LoVo (cell line): ENCODE measurements around the gene NLRC5.
"Not testable (repeated sequence)": the region's sequence is repeated elsewhere in the genome, so short reads cannot be mapped to it uniquely, and the experiment has no call there.

Experiments used
- DNase-seq: peaks from one replicate; pipeline ENCODE4 v3.0.0-alpha.2; 2016; ENCODE audit warnings: low spot score

The NLRC5 gene

DNA sequence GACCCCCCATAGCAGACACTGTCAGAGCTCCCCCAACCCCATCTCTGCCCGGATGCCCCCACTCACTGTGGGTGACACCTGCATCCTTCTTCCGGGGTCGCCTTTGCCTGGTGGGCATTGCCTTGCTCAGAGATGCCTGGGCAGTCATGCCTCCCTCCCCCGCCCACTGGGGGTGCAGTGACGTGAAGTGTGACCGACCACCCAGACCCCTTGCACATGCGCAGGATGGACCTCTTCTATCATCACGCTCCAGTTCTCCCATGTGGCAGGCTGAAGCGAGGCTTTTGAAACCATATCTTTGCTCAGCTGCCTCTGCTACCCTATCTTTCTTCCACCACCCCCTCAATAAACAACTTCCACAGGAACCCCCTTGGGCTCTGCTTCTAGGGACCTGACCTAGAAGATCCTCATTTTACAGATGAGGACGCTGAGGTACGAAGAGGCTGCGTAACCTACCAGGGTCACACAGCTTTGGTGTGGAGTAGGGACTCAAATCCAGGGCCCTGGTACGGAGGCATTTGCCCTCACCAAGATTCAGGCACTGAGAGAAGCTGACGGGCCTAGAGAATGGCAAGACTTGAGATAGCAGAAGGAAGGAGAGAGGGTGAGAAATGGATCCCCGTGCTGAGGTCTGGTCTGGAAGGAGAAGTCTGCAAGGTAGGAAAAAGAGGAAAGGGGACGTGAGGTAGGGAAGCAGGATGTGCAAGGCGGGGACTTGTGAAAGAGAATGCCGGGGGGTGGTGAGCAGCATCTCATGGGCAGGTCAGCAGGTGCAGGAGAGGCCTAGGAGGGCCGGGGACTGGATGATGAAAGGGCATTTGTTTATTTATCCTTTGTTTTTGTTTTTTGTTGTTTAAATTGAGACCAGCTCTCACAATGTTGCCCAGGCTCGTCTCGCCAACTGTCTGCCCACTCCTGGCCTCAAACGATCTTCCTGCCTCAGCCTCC is 14.4 kb downstream of the NLRC5 start:
- no peak for DNase-seq

DNA sequence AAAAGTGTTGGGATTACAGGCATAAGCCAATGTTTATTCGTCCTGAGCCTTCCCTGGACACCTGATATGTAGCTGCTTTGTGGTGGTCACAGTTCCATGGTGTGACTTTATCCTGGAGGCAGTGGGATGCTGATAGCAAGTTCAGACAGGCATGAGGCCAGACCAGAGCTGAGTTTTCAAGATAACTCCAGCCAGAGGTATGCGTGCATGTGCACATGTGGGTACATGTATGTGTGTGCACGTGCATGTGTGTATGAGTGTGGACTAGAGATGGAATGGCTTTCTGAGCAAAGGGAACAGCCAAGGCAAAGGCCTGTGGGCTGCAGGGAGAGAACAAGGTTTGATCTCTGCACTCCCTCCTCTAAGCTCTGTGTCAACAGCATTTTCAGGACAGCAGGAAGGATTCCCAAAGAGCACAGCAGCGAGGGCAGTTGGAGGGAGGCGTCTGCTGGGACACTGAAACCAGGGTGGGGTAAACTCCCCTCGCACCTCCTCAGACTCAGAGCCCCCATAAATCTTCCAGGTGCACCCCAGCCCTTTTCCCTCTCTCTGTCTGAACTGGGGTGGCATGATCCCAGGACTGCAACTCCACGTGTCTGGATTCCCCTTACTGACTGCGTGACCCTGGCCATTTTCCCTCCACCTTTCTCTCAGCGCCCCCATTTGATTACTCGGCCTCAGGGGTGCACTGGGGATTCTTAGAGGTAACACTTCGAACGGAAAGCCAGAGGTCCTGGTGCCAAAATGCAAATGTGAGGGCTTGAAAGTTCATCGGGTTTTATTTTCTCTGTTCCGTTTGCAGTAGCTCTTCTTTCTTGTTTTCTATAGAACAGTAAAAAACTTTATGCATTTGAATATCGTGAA is 15.3 kb downstream of the NLRC5 start:
- DNase-seq, result no peak

DNA sequence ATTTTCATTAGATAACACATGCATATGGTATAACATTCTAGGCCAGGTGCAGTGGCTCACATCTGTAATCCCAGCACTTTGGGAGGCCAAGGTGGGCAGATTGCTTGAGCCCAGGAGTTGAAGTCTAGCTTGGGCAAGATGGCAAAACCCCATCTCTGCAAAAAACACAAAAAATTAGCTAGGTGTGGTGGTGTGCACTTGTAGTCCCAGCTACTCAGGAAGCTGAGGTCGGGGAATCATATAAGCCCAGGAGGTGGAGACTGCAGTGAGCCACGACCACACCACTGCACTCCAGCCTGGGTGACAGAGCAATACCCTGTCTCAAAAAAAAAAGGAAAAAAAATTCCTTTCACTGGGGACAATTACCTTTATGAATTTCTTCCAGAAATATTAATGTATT is 16.2 kb downstream of the NLRC5 start:
- DNase-seq, result not testable (repeated sequence)

DNA sequence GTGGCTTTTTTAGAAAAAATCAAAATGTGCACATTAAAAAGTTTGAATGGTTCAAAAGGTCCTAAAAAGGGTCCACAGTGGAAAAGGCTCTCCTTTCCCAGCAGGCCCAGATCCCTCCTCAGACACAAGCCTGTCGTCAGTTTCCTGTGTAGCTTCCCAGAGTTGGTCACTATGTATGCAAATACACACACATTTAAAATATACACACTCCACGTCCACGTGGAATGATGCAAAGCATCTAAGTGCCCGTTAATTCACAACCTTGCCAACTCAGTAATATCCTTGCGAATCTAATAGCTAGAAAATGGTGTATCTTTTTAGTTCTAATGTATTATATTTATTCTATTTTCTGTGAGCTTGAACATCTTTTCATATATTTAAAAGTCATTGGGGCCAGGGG is 17.7 kb downstream of the NLRC5 start:
- no peak for DNase-seq

DNA sequence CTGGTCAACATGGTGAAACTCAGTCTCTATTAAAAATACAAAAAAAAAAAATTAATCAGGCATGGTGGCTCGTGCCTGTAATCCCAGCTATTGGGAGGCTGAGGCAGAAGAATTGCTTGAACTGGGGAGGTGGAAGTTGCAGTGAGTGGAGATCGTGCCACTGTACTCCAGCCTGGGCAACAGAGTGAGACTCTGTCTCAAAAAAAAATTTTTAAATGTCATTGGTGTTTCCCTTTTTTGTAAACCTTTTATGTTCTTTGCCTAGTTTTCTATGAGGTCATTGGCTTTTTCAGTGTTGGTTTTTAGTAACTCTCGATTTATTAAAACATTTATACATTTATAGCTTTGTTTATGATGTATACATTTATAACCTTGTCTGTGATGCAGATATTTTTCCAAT is 18.2 kb downstream of the NLRC5 start:
- DNase-seq, result no peak

DNA sequence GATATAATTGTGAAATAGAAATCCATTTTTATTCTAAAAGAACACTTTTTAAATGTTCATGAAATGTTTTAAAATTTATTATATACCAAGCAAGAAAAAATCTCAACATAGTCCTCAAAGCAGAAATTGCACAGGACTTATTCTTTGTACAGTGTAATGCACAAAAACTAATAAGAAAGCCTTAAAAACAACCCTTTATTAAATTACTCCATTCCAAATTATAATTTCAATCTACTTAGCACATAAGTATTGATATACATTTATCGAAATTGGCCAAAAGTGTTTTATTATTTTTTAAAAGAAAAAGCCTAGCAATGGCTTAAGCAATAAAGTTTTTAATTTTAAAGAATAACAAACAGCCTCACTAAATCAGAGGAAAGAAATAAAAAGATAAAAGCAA is 19.1 kb downstream of the NLRC5 start:
- DNase-seq, result no peak

DNA sequence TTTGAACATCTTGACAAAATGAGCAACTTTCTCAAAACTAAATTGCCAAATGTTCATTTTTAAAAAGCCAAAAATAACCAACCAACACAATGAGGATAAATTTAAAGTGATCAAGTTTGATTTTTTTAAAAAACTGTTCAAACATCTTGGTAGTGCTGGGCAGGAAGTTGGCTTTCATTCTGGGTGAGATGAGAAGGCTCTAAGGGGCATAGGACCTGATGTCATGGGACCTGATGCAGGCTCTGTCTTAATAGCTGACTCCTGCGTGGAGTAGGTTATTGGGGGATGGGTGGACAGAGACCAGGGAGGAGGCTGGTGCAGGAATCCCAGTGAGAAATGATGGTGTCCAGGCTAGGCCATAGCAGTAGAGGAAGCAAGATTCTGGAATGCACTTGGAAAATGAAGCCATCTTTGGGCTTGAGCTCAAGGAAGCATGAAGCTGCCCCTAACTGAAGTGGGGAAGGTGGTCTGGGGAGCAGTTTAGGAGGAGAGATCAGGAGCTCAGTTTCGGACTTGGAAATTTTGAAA is 20.4 kb downstream of the NLRC5 start:
- no peak for DNase-seq

DNA sequence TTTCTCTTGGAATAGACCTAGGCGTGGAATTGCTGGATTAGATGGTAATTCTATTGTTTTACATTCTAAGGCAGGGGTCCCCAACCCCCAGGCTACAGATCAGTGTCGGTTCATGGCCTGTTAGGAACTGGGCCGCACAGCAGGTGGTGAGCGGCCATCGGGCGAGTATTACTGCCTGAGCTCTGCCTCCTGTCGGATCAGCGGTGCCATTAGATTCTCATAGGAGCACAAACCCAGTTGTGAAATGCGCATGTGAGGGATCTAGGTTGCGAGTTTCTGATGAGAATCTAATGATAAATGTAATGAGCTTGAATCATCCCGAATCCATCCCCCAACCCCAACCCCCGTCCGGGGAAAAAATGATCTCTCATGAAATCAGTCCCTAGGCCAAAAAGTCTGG is 23.0 kb downstream of the NLRC5 start:
- no peak for DNase-seq

DNA sequence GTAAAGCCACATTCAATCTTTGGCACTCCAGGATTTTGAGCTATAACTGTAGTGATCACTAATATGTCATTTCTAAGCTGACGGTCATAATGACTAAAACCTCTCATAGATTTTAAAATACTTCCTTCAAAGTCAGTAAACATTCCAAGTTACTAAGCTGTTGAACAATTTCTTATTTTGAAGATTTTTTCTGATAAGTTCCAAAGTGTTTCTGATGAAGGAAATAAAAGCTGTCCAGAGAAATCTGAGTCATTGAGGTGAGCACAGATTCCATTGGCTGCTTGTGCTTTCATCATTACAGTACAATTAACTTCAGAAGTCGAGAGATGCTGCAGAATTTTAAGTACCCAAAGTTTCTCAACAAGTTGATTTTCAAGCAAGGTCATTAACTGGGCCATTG is 23.9 kb downstream of the NLRC5 start:
- no peak for DNase-seq

DNA sequence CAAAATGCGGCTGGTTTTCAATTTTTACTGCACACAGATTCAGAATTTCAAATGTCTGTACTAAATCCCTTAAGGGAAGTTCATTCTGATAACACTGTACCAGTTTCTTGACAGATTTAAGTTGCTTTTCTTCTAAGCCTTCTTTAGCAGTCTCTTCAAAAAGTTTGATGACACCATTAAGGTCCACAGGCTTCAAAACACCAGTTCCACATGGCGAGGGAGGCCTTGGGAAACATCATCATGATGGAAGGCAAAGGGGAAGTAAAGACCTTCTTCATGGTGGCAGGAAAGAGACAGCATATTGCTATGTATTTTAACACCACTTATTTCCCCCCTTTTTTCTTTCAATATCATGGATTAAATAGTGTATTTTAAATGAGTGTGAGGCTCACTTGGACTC is 24.5 kb downstream of the NLRC5 start:
- no peak for DNase-seq

DNA sequence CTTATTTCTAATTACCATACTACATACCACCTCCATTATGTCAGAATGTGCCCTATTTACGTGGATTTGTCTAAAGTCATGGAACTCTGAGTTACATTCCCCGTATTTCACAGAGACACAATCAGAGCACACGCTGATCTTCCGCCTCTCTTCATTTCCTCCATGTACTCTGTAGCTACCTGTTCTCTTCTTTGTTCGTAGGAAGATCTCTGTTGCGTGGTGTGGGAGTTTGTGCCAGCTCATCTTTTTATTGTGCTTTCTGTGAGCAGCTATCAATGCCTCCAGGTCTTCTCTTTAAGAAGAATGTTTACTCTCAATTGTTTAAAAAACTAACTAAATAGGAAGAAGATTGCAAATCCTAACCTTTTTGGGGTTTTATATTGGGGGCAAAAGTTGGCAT is 26.9 kb downstream of the NLRC5 start:
- DNase-seq, result no peak

DNA sequence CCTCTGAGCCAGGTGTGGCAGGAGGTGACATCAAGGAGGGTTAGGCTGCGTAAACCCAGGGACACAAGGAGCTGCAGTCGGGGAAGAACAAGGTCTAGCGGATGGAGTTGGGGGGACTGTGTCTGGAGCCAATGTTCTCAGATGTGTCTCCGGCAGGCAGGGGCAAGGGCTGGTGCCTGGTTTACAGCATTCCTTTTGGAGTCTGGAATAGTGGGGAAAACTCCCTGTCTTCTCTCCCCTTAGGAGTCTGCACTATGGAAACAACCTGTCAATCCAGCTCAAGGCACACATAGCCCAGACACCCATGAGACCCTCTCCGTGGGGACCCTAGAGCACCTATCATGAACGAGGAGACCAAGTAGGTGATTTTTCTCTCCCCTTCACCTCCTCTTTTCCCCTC is 27.5 kb downstream of the NLRC5 start:
- DNase-seq, result no peak

DNA sequence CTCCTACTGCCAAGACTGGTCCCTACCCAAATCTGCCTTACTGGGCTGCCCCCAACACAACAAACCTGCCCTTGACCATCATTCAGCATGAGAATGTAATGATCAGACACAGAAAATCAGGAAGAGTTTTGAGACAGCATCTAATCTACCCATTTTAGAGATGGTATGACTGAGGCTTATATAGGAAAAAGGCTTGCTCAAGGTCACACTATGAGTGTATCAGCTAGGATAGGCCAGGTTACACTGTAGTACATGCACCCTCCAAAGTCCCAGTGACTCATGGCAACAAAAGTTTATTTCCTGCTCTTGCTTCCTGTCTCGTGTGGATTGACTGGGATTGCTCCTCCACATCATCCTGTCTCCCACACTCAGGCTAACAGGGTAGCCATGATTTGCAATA is 27.9 kb downstream of the NLRC5 start:
- DNase-seq, result no peak

DNA sequence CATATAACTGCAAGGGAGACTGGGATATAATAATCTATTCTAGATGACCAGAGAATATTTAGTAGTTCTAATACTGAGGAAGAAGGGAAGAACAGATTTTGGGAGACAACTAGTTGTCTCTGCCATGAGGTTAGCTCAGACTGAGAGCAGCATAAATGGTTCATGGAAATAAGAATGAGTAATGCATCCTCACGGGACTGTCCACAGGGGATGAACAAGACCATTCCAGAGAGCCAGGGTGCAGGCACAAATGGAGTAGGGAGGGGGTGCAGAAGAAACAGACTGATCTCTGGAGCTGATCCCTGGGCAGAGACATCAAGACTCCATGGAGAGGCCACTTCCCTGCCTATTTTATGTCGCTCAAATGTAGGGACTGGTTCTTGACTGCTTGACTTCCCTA is 30.4 kb downstream of the NLRC5 start:
- DNase-seq, result no peak

DNA sequence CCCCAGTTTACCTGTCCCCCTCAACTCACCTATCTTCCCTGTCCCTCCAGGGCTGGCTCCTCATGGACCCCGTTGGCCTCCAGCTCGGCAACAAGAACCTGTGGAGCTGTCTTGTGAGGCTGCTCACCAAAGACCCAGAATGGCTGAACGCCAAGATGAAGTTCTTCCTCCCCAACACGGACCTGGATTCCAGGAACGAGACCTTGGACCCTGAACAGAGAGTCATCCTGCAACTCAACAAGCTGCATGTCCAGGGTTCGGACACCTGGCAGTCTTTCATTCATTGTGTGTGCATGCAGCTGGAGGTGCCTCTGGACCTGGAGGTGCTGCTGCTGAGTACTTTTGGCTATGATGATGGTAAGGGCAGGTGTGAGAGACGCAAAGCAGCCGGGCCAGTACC is 31.3 kb downstream of the NLRC5 start:
- DNase-seq, result no peak

DNA sequence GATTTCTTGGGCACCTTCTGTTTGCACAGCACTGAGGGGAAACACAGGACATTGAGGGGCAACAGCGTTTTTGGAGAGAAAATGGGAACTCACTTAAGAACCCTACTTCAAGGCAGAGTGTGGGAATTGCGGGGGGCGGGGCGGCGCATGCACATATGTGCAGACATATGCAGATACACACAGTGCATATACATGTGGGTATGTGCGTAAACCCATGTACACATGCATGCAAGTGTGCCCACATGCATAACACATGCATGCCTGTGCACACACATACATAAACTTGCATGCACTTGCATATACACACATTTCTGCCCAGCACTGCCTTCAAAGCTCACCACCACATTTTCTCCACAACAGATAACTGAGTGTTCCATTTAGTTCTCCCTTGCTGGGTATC is 32.4 kb downstream of the NLRC5 start:
- no peak for DNase-seq

DNA sequence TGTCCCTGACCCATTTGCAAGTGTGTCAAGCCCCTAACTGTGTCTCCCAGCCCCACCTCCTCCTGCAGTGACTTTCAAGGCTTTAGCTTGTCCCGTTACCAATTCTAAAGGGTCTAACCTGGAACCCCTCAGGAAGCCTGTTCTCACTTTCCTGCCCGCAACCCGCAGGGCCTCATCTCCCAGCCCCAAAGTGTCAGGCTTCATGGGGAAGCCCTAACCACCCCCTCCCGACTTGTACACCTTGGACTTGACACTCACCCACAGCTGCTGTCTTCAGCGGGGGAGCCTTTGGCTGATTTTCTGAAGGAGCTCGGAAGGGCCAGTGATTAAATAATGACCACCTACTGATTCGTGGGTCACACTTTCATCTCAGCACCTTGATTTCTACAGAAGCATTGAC is 33.1 kb downstream of the NLRC5 start:
- no peak for DNase-seq

DNA sequence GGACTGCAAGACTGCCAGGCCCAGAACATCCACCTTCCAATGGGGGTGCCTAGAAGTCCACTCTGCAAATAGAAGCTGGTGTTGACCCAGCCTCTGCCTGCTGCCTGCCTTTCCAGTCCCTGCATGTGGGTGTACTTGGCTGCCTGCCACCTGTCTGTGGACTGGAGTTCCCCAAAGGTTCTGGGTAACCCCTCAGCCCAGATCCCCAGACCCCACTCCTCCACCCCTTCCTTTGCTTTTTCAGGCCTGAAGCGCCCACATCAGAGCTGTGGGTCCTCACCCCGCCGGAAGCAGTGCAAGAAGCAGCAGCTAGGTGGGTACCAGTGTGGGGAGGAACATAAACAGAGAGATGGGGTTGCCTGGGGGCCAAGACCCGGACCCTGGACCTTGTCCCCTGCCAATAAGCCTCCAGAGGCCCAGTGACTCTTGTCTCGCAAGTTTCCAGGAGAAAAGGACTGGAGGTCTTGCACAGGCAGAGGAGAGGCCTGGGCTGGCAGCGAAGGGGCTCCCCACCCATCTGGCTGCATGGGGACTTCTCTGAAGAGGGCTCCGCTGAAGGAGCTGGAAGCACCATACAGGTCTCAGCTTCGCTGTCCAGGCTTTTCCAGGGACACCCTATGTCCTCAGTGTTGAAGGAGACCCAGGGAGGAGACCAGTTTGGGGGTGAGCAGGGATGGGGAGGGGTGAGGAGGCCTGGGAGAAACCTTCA is 34.3 kb downstream of the NLRC5 start:
- DNase-seq, result no peak

DNA sequence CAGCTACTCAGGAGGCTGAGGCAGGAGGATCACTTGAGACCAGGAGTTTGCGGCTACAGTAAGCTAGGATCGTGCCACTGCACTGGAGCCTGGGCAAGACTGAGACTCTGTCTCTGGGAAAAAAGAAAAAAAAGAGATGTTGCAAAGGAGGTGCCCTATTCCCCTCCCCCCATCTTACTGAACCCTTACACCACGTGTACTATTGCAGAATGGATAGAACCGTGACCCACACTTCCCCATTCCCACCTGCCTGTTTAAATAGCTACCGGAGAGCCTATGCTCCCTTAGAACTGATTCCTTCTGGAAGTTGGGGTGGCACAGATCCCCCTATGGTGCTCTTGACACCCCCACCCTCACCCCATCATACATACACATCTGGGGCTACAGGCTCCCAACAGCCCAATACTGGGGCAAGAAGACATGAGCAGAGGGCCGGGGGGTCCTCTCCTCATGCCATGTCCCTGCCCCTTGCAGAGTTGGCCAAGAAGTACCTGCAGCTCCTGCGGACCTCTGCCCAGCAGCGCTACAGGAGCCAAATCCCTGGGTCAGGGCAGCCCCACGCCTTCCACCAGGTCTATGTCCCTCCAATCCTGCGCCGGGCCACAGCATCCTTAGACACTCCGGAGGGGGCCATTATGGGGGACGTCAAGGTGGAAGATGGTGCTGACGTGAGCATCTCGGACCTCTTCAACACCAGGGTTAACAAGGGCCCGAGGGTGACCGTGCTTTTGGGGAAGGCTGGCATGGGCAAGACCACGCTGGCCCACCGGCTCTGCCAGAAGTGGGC is 35.7 kb downstream of the NLRC5 start:
- no peak for DNase-seq

DNA sequence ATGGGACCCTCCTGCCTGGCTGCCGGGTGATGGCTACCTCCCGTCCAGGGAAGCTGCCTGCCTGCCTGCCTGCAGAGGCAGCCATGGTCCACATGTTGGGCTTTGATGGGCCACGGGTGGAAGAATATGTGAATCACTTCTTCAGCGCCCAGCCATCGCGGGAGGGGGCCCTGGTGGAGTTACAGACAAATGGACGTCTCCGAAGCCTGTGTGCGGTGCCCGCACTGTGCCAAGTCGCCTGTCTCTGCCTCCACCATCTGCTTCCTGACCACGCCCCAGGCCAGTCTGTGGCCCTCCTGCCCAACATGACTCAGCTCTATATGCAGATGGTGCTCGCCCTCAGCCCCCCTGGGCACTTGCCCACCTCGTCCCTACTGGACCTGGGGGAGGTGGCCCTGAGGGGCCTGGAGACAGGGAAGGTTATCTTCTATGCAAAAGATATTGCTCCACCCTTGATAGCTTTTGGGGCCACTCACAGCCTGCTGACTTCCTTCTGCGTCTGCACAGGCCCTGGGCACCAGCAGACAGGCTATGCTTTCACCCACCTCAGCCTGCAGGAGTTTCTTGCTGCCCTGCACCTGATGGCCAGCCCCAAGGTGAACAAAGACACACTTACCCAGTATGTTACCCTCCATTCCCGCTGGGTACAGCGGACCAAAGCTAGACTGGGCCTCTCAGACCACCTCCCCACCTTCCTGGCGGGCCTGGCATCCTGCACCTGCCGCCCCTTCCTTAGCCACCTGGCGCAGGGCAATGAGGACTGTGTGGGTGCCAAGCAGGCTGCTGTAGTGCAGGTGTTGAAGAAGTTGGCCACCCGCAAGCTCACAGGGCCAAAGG is 36.8 kb downstream of the NLRC5 start:
- DNase-seq, result no peak

DNA sequence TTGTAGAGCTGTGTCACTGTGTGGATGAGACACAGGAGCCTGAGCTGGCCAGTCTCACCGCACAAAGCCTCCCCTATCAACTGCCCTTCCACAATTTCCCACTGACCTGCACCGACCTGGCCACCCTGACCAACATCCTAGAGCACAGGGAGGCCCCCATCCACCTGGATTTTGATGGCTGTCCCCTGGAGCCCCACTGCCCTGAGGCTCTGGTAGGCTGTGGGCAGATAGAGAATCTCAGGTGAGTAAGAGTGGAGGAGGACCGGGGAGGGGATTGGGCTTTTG is 37.4 kb downstream of the NLRC5 start:
- no peak for DNase-seq
